Measurements from ENCODE around the gene GAPDHS.

GAPDHS gene

GRCh38 chr19:35556846-35557538, 23.7 kb downstream of the GAPDHS start:
- Histone ChIP-seq H3K4me1 (ENCODE audit: control insufficient read depth in 2 of 2, insufficient read depth in 2 of 2, low read length in 2 of 2) (no peaks in the 10 kb centered on the region), H3K9me3 (ENCODE audit: control insufficient read depth in 2 of 2, low read length in 2 of 2) (no peaks in the 10 kb centered on the region), H3K36me3 (ENCODE audit: control insufficient read depth in 2 of 2, insufficient read depth in 2 of 2, low read length in 2 of 2) (no peaks in the 10 kb centered on the region), H3K9ac (ENCODE audit: low read depth in 1 of 2, low read length in 2 of 2) (no peak overlapping the region), H3K27ac (ENCODE audit: low read depth in 2 of 2, low read length in 2 of 2) (no peak overlapping the region), H3K4me3 (ENCODE audit: low read length in 2 of 2) (no peak overlapping the region), H3K27me3 (ENCODE audit: control insufficient read depth in 2 of 2, insufficient read depth in 2 of 2, low read length in 2 of 2) (peaks cover 7 to 8% of the 10 kb centered on the region in 2 donors)

GRCh38 chr19:35557539-35558399, 24.5 kb downstream of the GAPDHS start:
- Histone ChIP-seq H3K4me3 (ENCODE audit: low read length in 2 of 2) (no peak overlapping the region), H3K27me3 (ENCODE audit: control insufficient read depth in 2 of 2, insufficient read depth in 2 of 2, low read length in 2 of 2) (peaks cover 7 to 8% of the 10 kb centered on the region in 2 donors), H3K27ac (ENCODE audit: low read depth in 2 of 2, low read length in 2 of 2) (no peak overlapping the region), H3K9ac (ENCODE audit: low read depth in 1 of 2, low read length in 2 of 2) (no peak overlapping the region), H3K36me3 (ENCODE audit: control insufficient read depth in 2 of 2, insufficient read depth in 2 of 2, low read length in 2 of 2) (no peaks in the 10 kb centered on the region), H3K4me1 (ENCODE audit: control insufficient read depth in 2 of 2, insufficient read depth in 2 of 2, low read length in 2 of 2) (no peaks in the 10 kb centered on the region), H3K9me3 (ENCODE audit: control insufficient read depth in 2 of 2, low read length in 2 of 2) (no peaks in the 10 kb centered on the region)

GRCh38 chr19:35558400-35559280, 25.4 kb downstream of the GAPDHS start:
- H3K27ac ChIP-seq (ENCODE audit: low read depth in 2 of 2, low read length in 2 of 2) = no peak overlapping the region
- H3K9ac ChIP-seq (ENCODE audit: low read depth in 1 of 2, low read length in 2 of 2) = no peak overlapping the region
- H3K9me3 ChIP-seq (ENCODE audit: control insufficient read depth in 2 of 2, low read length in 2 of 2) = no peaks in the 10 kb centered on the region
- H3K4me1 ChIP-seq (ENCODE audit: control insufficient read depth in 2 of 2, insufficient read depth in 2 of 2, low read length in 2 of 2) = no peaks in the 10 kb centered on the region
- no peak overlapping the region for H3K4me3 ChIP-seq (ENCODE audit: low read length in 2 of 2)
- peaks cover 7 to 8% of the 10 kb centered on the region in 2 donors for H3K27me3 ChIP-seq (ENCODE audit: control insufficient read depth in 2 of 2, insufficient read depth in 2 of 2, low read length in 2 of 2)
- no peaks in the 10 kb centered on the region for H3K36me3 ChIP-seq (ENCODE audit: control insufficient read depth in 2 of 2, insufficient read depth in 2 of 2, low read length in 2 of 2)

- H3K9me3 ChIP-seq (ENCODE audit: control insufficient read depth in 2 of 2, low read length in 2 of 2) = no peaks in the 10 kb centered on the region
- peaks cover 7 to 8% of the 10 kb centered on the region in 2 donors for H3K27me3 ChIP-seq (ENCODE audit: control insufficient read depth in 2 of 2, insufficient read depth in 2 of 2, low read length in 2 of 2)
- H3K4me3 ChIP-seq (ENCODE audit: low read length in 2 of 2) = no peak overlapping the region
- H3K27ac ChIP-seq (ENCODE audit: low read depth in 2 of 2, low read length in 2 of 2) = no peak overlapping the region
- H3K4me1 ChIP-seq (ENCODE audit: control insufficient read depth in 2 of 2, insufficient read depth in 2 of 2, low read length in 2 of 2) = no peaks in the 10 kb centered on the region
- H3K9ac ChIP-seq (ENCODE audit: low read depth in 1 of 2, low read length in 2 of 2) = no peak overlapping the region
- H3K36me3 ChIP-seq (ENCODE audit: control insufficient read depth in 2 of 2, insufficient read depth in 2 of 2, low read length in 2 of 2) = no peaks in the 10 kb centered on the region
Measured at GRCh38 chr19:35559281-35559659, 26.0 kb downstream of the GAPDHS start.

- Histone ChIP-seq H3K4me1 (ENCODE audit: control insufficient read depth in 2 of 2, insufficient read depth in 2 of 2, low read length in 2 of 2) (no peaks in the 10 kb centered on the region), H3K36me3 (ENCODE audit: control insufficient read depth in 2 of 2, insufficient read depth in 2 of 2, low read length in 2 of 2) (no peaks in the 10 kb centered on the region), H3K27me3 (ENCODE audit: control insufficient read depth in 2 of 2, insufficient read depth in 2 of 2, low read length in 2 of 2) (peaks cover 6 to 8% of the 10 kb centered on the region in 2 donors), H3K9me3 (ENCODE audit: control insufficient read depth in 2 of 2, low read length in 2 of 2) (no peaks in the 10 kb centered on the region), H3K27ac (ENCODE audit: low read depth in 2 of 2, low read length in 2 of 2) (no peak overlapping the region), H3K9ac (ENCODE audit: low read depth in 1 of 2, low read length in 2 of 2) (no peak overlapping the region), H3K4me3 (ENCODE audit: low read length in 2 of 2) (no peak overlapping the region)
Measured at GRCh38 chr19:35559781-35560180, 26.5 kb downstream of the GAPDHS start.

- Histone ChIP-seq H3K4me3 (ENCODE audit: low read length in 2 of 2) (no peak overlapping the region), H3K9ac (ENCODE audit: low read depth in 1 of 2, low read length in 2 of 2) (no peak overlapping the region), H3K36me3 (ENCODE audit: control insufficient read depth in 2 of 2, insufficient read depth in 2 of 2, low read length in 2 of 2) (no peaks in the 10 kb centered on the region), H3K4me1 (ENCODE audit: control insufficient read depth in 2 of 2, insufficient read depth in 2 of 2, low read length in 2 of 2) (no peaks in the 10 kb centered on the region), H3K9me3 (ENCODE audit: control insufficient read depth in 2 of 2, low read length in 2 of 2) (no peaks in the 10 kb centered on the region), H3K27ac (ENCODE audit: low read depth in 2 of 2, low read length in 2 of 2) (no peak overlapping the region), H3K27me3 (ENCODE audit: control insufficient read depth in 2 of 2, insufficient read depth in 2 of 2, low read length in 2 of 2) (peaks cover 6 to 8% of the 10 kb centered on the region in 2 donors)
Measured at GRCh38 chr19:35560271-35560670, 27.0 kb downstream of the GAPDHS start.

- Histone ChIP-seq H3K27me3 (ENCODE audit: control insufficient read depth in 2 of 2, insufficient read depth in 2 of 2, low read length in 2 of 2) (peaks cover 6 to 8% of the 10 kb centered on the region in 2 donors), H3K36me3 (ENCODE audit: control insufficient read depth in 2 of 2, insufficient read depth in 2 of 2, low read length in 2 of 2) (no peaks in the 10 kb centered on the region), H3K4me1 (ENCODE audit: control insufficient read depth in 2 of 2, insufficient read depth in 2 of 2, low read length in 2 of 2) (no peaks in the 10 kb centered on the region), H3K4me3 (ENCODE audit: low read length in 2 of 2) (no peak overlapping the region), H3K9ac (ENCODE audit: low read depth in 1 of 2, low read length in 2 of 2) (no peak overlapping the region), H3K9me3 (ENCODE audit: control insufficient read depth in 2 of 2, low read length in 2 of 2) (no peaks in the 10 kb centered on the region), H3K27ac (ENCODE audit: low read depth in 2 of 2, low read length in 2 of 2) (no peak overlapping the region)
Measured at GRCh38 chr19:35560677-35561076, 27.4 kb downstream of the GAPDHS start.

GRCh38 chr19:35561436-35561835, 28.2 kb downstream of the GAPDHS start:
- H3K36me3 ChIP-seq (ENCODE audit: control insufficient read depth in 2 of 2, insufficient read depth in 2 of 2, low read length in 2 of 2) = no peaks in the 10 kb centered on the region
- H3K4me3 ChIP-seq (ENCODE audit: low read length in 2 of 2) = no peak overlapping the region
- H3K9me3 ChIP-seq (ENCODE audit: control insufficient read depth in 2 of 2, low read length in 2 of 2) = no peaks in the 10 kb centered on the region
- H3K27ac ChIP-seq (ENCODE audit: low read depth in 2 of 2, low read length in 2 of 2) = no peak overlapping the region
- H3K9ac ChIP-seq (ENCODE audit: low read depth in 1 of 2, low read length in 2 of 2) = no peak overlapping the region
- H3K4me1 ChIP-seq (ENCODE audit: control insufficient read depth in 2 of 2, insufficient read depth in 2 of 2, low read length in 2 of 2) = no peaks in the 10 kb centered on the region
- H3K27me3 ChIP-seq (ENCODE audit: control insufficient read depth in 2 of 2, insufficient read depth in 2 of 2, low read length in 2 of 2) = peaks cover 6 to 8% of the 10 kb centered on the region in 2 donors

GRCh38 chr19:35562336-35562735, 29.1 kb downstream of the GAPDHS start:
- Histone ChIP-seq H3K9ac (ENCODE audit: low read depth in 1 of 2, low read length in 2 of 2) (no peak overlapping the region), H3K27ac (ENCODE audit: low read depth in 2 of 2, low read length in 2 of 2) (no peak overlapping the region), H3K4me3 (ENCODE audit: low read length in 2 of 2) (no peak overlapping the region), H3K9me3 (ENCODE audit: control insufficient read depth in 2 of 2, low read length in 2 of 2) (no peaks in the 10 kb centered on the region), H3K27me3 (ENCODE audit: control insufficient read depth in 2 of 2, insufficient read depth in 2 of 2, low read length in 2 of 2) (peaks cover 6 to 8% of the 10 kb centered on the region in 2 donors), H3K36me3 (ENCODE audit: control insufficient read depth in 2 of 2, insufficient read depth in 2 of 2, low read length in 2 of 2) (no peaks in the 10 kb centered on the region), H3K4me1 (ENCODE audit: control insufficient read depth in 2 of 2, insufficient read depth in 2 of 2, low read length in 2 of 2) (no peaks in the 10 kb centered on the region)
